K562 (cell line): ENCODE results near the gene SNRNP40.

Experiments used
- EZH2 ChIP-seq: IDR thresholded peaks from 2 replicates; pipeline ENCODE4 v1.6.1; 2012; ENCODE audit warnings: low read depth, mild to moderate bottlenecking, inconsistent platforms, low read length, borderline replicate concordance
- NFE2L1 ChIP-seq: fragments of 450-650 bp; IDR thresholded peaks from 2 replicates; pipeline ENCODE4 v1.6.1; 2016; ENCODE audit warnings: missing genetic modification characterization, low read depth, mild to moderate bottlenecking, missing compliant biosample characterization, moderate library complexity, borderline replicate concordance
- POLR3G ChIP-seq: IDR thresholded peaks from 2 replicates; pipeline ENCODE4 v1.6.1; 2011; ENCODE audit not compliant: insufficient read length, insufficient replicate concordance; ENCODE audit errors: extremely low read depth
- SIRT6 ChIP-seq: IDR thresholded peaks from one replicate; pipeline ENCODE4 v1.6.1; 2012; ENCODE audit warnings: low read depth, mild to moderate bottlenecking, control low read depth, inconsistent platforms, low read length, moderate library complexity
- TAF1 ChIP-seq: IDR thresholded peaks from 2 replicates; pipeline ENCODE4 v1.6.1; 2011; ENCODE audit warnings: mild to moderate bottlenecking, low read length, moderate library complexity; ENCODE audit not compliant: insufficient read depth, control insufficient read depth, severe bottlenecking; ENCODE audit errors: extremely low read depth
- YBX1 ChIP-seq: fragments of 450-650 bp; IDR thresholded peaks from 2 replicates; pipeline ENCODE4 v1.7.1; 2016; ENCODE audit warnings: mild to moderate bottlenecking
- ZNF707 ChIP-seq: fragments of 250-450 bp; sonication (Bioruptor Pico); conservative IDR thresholded peaks from 2 replicates; pipeline ENCODE4 v1.8.0; 2022; ENCODE audit warnings: inconsistent platforms, mild to moderate bottlenecking, moderate library complexity
- TF ChIP-seq, protein P1 (sequence below), 2 experiments: fragments of 450-650 bp; conservative IDR thresholded peaks; 2 replicates each; pipeline ENCODE4 v1.6.1; 2017; ENCODE audit warnings: mild to moderate bottlenecking in 2 of 2, moderate library complexity in 2 of 2
- TF ChIP-seq, protein P2 (sequence below): sonication (generic); formaldehyde crosslinking; IDR thresholded peaks from 2 replicates; pipeline ENCODE4 v1.8.0; 2022; ENCODE audit warnings: mild to moderate bottlenecking, missing genetic modification reagents
- TF ChIP-seq, protein P3 (sequence below): sonication (generic); formaldehyde crosslinking; IDR thresholded peaks from 2 replicates; pipeline ENCODE4 v1.8.0; 2022; ENCODE audit warnings: mild to moderate bottlenecking, missing genetic modification reagents, borderline replicate concordance
- TF ChIP-seq, protein P4 (sequence below): fragments of 250-450 bp; sonication (Bioruptor Pico); IDR thresholded peaks from 2 replicates; pipeline ENCODE4 v1.8.0; 2022; ENCODE audit warnings: moderate library complexity, mild to moderate bottlenecking, inconsistent platforms

DNA sequence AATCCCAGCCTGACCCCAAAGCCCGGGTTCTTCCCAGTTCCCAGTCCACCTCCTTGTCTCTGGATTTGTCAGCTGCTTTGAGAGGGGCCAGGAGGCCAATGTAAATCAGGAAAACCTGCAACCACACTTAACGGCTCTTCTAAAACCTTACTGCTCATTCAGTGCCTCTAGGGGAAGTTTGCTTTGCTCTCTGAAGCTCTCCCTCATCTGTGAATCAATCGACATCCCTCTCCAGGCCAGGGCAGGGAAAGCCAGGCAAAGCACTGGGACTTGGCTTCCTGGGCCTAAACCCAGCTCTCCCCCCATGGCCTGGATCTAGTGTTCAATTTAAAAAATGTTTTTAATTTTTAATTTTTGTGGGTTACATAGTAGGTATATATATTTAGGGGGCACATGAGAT lies 66.2 kb downstream of the SNRNP40 start:
- TF ChIP-seq, protein P1, sequence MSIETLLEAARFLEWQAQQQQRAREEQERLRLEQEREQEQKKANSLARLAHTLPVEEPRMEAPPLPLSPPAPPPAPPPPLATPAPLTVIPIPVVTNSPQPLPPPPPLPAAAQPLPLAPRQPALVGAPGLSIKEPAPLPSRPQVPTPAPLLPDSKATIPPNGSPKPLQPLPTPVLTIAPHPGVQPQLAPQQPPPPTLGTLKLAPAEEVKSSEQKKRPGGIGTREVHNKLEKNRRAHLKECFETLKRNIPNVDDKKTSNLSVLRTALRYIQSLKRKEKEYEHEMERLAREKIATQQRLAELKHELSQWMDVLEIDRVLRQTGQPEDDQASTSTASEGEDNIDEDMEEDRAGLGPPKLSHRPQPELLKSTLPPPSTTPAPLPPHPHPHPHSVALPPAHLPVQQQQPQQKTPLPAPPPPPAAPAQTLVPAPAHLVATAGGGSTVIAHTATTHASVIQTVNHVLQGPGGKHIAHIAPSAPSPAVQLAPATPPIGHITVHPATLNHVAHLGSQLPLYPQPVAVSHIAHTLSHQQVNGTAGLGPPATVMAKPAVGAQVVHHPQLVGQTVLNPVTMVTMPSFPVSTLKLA (conservative IDR thresholded peaks at IDR 0.05): no peak
- TF ChIP-seq, protein P2, sequence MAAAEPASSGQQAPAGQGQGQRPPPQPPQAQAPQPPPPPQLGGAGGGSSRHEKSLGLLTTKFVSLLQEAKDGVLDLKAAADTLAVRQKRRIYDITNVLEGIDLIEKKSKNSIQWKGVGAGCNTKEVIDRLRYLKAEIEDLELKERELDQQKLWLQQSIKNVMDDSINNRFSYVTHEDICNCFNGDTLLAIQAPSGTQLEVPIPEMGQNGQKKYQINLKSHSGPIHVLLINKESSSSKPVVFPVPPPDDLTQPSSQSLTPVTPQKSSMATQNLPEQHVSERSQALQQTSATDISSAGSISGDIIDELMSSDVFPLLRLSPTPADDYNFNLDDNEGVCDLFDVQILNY (CRISPR knock-in tag): no peak
- TF ChIP-seq TAF1 (no peak), EZH2 (no peak), YBX1 (no peak), ZNF707 (CRISPR knock-in tag) (no peak), POLR3G (no peak), SIRT6 (no peak), NFE2L1 (tag) (no peak)
- TF ChIP-seq, protein P3, sequence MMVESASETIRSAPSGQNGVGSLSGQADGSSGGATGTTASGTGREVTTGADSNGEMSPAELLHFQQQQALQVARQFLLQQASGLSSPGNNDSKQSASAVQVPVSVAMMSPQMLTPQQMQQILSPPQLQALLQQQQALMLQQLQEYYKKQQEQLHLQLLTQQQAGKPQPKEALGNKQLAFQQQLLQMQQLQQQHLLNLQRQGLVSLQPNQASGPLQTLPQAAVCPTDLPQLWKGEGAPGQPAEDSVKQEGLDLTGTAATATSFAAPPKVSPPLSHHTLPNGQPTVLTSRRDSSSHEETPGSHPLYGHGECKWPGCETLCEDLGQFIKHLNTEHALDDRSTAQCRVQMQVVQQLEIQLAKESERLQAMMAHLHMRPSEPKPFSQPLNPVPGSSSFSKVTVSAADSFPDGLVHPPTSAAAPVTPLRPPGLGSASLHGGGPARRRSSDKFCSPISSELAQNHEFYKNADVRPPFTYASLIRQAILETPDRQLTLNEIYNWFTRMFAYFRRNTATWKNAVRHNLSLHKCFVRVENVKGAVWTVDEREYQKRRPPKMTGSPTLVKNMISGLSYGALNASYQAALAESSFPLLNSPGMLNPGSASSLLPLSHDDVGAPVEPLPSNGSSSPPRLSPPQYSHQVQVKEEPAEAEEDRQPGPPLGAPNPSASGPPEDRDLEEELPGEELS (CRISPR knock-in tag): no peak
- TF ChIP-seq, protein P4, sequence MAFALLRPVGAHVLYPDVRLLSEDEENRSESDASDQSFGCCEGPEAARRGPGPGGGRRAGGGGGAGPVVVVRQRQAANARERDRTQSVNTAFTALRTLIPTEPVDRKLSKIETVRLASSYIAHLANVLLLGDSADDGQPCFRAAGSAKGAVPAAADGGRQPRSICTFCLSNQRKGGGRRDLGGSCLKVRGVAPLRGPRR: no peak
